ENCODE data around the gene NMD3. TPM values are rescaled to one million over a fixed set of nuclear protein-coding genes. Genes with fewer than 3 reads are reported as not detected.

NMD3 gene
- total and polyA plus RNA-seq, 4 donors: 18.7 to 64.1 (median 33.2) TPM

DNA sequence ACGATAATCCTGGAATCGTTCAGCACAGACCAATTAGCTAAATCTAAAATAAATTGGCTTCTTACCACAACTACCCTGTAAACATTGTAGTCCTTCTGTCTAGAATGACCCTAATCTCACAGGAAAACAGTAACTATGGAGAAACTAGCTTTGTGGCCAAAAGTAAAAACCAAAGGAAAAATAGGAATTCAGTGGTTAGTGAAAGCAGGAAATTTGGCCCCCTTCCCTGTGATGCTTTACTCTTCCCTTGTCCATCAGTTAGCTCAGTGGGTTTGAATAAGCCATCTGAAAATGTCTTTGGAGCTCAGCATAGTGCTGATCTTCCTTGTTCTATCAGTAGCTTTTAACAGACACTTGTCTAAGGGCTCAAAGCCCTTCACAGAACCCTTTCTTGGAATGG is 1.6 kb downstream of the NMD3 start:
- Histone ChIP-seq H3K27ac (ENCODE audit: low read depth in 1 of 2, low read length in 1 of 2) (peak overlapping the region in 1 of 2 donors; percentile 1), H3K9me3 (ENCODE audit: control insufficient read depth in 4 of 4, insufficient read depth in 3 of 4, low read length in 3 of 4) (no peaks in the 10 kb centered on the region), H3K4me3 (peak overlapping the region; percentile 24), H3K9ac (ENCODE audit: insufficient read depth in 1 of 2, low read length in 2 of 2) (peak overlapping the region in 1 of 2 donors; percentile 57), H3K27me3 (ENCODE audit: control insufficient read depth in 3 of 3, insufficient read depth in 3 of 3, low read length in 2 of 3) (no peaks in the 10 kb centered on the region), H3K4me1 (ENCODE audit: control insufficient read depth in 5 of 5, insufficient read depth in 5 of 5, low read length in 5 of 5) (peaks cover 0 to 16% (median 5%) of the 10 kb centered on the region in 5 donors), H3K36me3 (ENCODE audit: control insufficient read depth in 4 of 4, insufficient read depth in 4 of 4, low read length in 4 of 4) (peaks cover 0 to 8% (median 4%) of the 10 kb centered on the region in 4 donors)
- TF ChIP-seq, protein P1, sequence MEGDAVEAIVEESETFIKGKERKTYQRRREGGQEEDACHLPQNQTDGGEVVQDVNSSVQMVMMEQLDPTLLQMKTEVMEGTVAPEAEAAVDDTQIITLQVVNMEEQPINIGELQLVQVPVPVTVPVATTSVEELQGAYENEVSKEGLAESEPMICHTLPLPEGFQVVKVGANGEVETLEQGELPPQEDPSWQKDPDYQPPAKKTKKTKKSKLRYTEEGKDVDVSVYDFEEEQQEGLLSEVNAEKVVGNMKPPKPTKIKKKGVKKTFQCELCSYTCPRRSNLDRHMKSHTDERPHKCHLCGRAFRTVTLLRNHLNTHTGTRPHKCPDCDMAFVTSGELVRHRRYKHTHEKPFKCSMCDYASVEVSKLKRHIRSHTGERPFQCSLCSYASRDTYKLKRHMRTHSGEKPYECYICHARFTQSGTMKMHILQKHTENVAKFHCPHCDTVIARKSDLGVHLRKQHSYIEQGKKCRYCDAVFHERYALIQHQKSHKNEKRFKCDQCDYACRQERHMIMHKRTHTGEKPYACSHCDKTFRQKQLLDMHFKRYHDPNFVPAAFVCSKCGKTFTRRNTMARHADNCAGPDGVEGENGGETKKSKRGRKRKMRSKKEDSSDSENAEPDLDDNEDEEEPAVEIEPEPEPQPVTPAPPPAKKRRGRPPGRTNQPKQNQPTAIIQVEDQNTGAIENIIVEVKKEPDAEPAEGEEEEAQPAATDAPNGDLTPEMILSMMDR (IDR thresholded peaks at IDR 0.05; ENCODE audit: control extremely low read depth, extremely low read depth): no peak
- WGBS, 2 donors: 22 to 43% methylated on average over 2 of the region's 2 CpGs
- ATAC-seq (ENCODE audit: insufficient read depth, low FRiP score) (no peak), DNase-seq (peak in 2 of 3 donors; percentile 35 to 41)

- Histone ChIP-seq H3K9ac (ENCODE audit: insufficient read depth in 1 of 2, low read length in 2 of 2) (no peak overlapping the region), H3K4me3 (no peak overlapping the region), H3K9me3 (ENCODE audit: control insufficient read depth in 4 of 4, insufficient read depth in 3 of 4, low read length in 3 of 4) (no peaks in the 10 kb centered on the region), H3K36me3 (ENCODE audit: control insufficient read depth in 4 of 4, insufficient read depth in 4 of 4, low read length in 4 of 4) (peaks cover 5 to 18% (median 10%) of the 10 kb centered on the region in 4 donors), H3K4me1 (ENCODE audit: control insufficient read depth in 5 of 5, insufficient read depth in 5 of 5, low read length in 5 of 5) (peaks cover 0 to 16% (median 9%) of the 10 kb centered on the region in 5 donors), H3K27ac (ENCODE audit: low read depth in 1 of 2, low read length in 1 of 2) (no peak overlapping the region), H3K27me3 (ENCODE audit: control insufficient read depth in 3 of 3, insufficient read depth in 3 of 3, low read length in 2 of 3) (no peaks in the 10 kb centered on the region)
- no peak for DNase-seq
- 89 to 93% methylated on average over 8 of the region's 8 CpGs for WGBS, 2 donors
- ATAC-seq (ENCODE audit: insufficient read depth, low FRiP score): no peak
- TF ChIP-seq, protein P1 (IDR thresholded peaks at IDR 0.05; ENCODE audit: control extremely low read depth, extremely low read depth): no peak
Measured at GRCh38 chr3:161224786-161225185, 3.7 kb downstream of the NMD3 start.

DNA sequence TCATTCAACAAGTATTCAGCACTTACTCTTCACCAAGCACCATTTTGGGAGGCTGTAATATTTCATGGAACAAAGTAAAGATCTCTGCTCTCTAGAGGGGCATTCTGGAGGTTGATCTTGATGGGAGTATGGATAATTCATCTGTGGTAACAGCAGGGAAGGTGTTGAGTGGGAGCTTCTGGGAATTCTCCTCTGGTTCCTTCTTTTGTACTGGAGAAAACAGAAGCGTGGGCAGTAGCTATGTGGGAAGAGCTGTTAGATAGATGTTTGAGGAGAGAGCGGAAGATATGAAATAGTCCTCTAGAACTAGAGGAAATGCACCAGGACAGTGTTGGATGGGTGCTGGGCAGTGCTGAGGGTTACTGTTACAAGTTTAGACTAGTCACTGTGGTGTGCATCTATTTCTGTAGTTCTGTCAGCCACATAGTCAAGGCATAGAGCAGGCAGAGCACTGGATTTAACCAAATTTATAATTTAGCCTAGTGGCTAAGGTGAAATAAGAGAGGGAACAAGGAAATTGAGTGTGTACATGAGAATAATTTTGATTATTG is 9.6 kb downstream of the NMD3 start:
- 94% methylated on average over 2 of the region's 2 CpGs for WGBS, 2 donors
- peaks cover 0 to 21% (median 0%) of the 10 kb centered on the region in 5 donors for H3K4me1 ChIP-seq (ENCODE audit: control insufficient read depth in 5 of 5, insufficient read depth in 5 of 5, low read length in 5 of 5)
- H3K27me3 ChIP-seq (ENCODE audit: control insufficient read depth in 3 of 3, insufficient read depth in 3 of 3, low read length in 2 of 3): no peaks in the 10 kb centered on the region
- TF ChIP-seq, protein P1 (IDR thresholded peaks at IDR 0.05; ENCODE audit: control extremely low read depth, extremely low read depth): no peak
- DNase-seq: no peak
- no peak overlapping the region for H3K9ac ChIP-seq (ENCODE audit: insufficient read depth in 1 of 2, low read length in 2 of 2)
- no peaks in the 10 kb centered on the region for H3K9me3 ChIP-seq (ENCODE audit: control insufficient read depth in 4 of 4, insufficient read depth in 3 of 4, low read length in 3 of 4)
- peaks cover 10 to 30% (median 19%) of the 10 kb centered on the region in 4 donors for H3K36me3 ChIP-seq (ENCODE audit: control insufficient read depth in 4 of 4, insufficient read depth in 4 of 4, low read length in 4 of 4)
- H3K27ac ChIP-seq (ENCODE audit: low read depth in 1 of 2, low read length in 1 of 2): no peak overlapping the region
- H3K4me3 ChIP-seq: no peak overlapping the region
- no peak for ATAC-seq (ENCODE audit: insufficient read depth, low FRiP score)

DNA sequence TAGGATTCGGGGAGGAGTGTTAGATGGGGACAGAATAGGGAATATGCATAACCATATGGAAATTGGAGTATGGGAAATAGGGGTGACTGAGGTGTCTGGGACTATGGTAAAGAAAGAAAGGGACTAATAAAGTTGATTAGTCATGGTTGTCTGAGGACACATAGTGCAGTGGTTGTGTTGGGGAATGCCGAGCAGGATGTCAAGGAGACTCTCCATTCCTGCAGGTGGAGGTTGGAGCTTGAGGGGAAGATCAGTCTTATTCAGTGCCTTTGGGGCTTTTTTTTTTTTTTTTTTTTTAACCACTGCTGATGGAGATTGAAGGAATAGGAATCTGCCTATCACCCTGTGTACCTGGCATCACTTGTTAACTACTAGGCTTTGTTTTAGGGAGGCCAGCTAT is 10.8 kb downstream of the NMD3 start:
- ATAC-seq (ENCODE audit: insufficient read depth, low FRiP score): no peak
- peaks cover 9 to 28% (median 21%) of the 10 kb centered on the region in 4 donors for H3K36me3 ChIP-seq (ENCODE audit: control insufficient read depth in 4 of 4, insufficient read depth in 4 of 4, low read length in 4 of 4)
- DNase-seq: no peak
- no peak overlapping the region for H3K4me3 ChIP-seq
- no peak overlapping the region for H3K9ac ChIP-seq (ENCODE audit: insufficient read depth in 1 of 2, low read length in 2 of 2)
- H3K4me1 ChIP-seq (ENCODE audit: control insufficient read depth in 5 of 5, insufficient read depth in 5 of 5, low read length in 5 of 5): peaks cover 0 to 21% (median 0%) of the 10 kb centered on the region in 5 donors
- H3K27me3 ChIP-seq (ENCODE audit: control insufficient read depth in 3 of 3, insufficient read depth in 3 of 3, low read length in 2 of 3): no peaks in the 10 kb centered on the region
- 91 to 97% methylated on average over 2 of the region's 2 CpGs for WGBS, 2 donors
- TF ChIP-seq, protein P1 (IDR thresholded peaks at IDR 0.05; ENCODE audit: control extremely low read depth, extremely low read depth): no peak
- H3K9me3 ChIP-seq (ENCODE audit: control insufficient read depth in 4 of 4, insufficient read depth in 3 of 4, low read length in 3 of 4): no peaks in the 10 kb centered on the region
- H3K27ac ChIP-seq (ENCODE audit: low read depth in 1 of 2, low read length in 1 of 2): no peak overlapping the region
